GM18519 (cell line): Measurements from ENCODE around the gene TEKT3.

ENCODE experiments used
- ATAC-seq: cut with Tn5 transposase; IDR thresholded peaks from one replicate; pipeline ENCODE4 v1.9.1; 2021; ENCODE audit warnings: mild to moderate bottlenecking, moderate library complexity; ENCODE audit not compliant: unreplicated experiment, low FRiP score

TEKT3 gene

GRCh38 chr17:15268461-15268860, 72.9 kb downstream of the TEKT3 start:
- no peak for ATAC-seq

DNA sequence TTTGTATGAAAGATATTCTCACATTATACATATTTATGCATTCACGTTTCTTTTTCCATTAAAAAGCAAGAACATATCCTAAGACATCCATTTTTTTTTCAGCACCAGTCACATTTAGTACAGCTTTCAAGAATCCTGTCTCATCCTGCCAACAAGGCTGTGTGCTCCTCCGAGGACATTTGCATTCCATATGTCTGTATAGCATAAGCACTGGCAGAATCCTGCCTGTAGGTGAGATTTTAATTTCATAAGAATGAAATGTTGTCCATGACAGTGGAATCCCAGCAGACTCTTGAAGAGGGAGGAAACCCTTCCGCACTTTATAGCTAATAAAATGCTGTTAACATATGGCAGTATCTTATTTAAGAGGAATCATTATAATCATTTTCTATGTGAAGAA, 73.4 kb downstream of the TEKT3 start:
- no peak for ATAC-seq

DNA sequence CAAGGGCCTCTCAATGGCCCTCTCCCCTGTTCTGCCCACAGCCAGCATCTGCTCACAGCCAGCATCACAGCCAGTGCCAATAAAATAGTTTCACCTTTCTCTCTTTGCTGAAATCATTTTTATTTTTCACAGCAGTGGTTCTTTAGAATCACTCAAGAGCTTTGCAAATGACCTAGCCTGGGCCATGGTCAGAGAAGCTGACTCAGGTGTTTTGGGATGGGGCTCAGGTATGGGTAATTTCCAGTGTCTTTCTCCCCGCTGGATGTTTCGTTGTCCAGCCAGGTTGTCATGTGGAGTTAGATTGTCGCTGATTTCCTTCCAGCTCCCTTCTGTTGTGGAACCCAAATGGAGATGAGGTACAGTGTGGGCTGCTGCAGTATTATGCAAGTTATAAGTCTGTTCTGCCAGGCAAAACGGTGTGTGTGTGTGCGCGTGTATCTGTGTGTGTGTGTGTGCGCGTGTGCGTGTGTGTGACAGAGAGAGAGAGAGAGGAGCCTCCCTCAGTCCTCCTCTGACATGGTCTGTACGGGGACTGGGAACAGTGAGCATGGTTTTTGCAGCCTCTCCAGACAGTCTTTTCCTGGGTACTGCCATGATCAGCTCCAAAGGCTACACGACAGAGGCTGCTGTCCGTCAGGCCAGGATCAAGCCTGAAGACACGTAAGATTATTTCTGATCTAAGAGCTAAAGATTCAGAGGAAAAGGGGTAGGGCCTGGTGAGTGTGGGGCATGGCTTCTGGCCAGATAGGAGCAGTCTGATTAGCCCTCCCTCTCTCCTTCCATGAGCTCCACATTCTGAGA, 74.9 kb downstream of the TEKT3 start:
- no peak for ATAC-seq

DNA sequence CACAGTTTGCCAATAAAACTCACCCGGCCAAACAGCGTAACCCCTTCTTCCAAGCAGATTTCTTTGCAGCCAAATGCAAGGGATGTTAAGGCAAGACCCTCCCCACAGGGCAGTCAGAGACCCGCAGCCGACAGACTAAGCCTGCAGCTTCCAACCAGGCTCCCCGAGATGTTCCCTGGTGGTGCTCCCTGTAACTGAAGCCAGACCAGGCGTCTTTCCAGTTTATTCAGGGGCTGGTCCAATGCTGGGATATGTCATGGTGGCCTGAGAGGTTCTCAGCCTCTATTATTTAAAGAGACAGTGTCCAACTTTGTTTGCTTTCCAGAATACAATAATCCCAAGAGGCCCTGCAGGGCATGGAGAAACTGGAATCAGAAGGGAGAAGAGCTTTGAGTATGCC, 76.3 kb downstream of the TEKT3 start, which contains the start of gene PMP22:
Gene PMP22 (minus strand): TSS at position 196 of the 400 bp plus-strand sequence. CDS start 4,599 bp downstream, outside the sequence.
- ATAC-seq: no peak

- ATAC-seq: no peak
Measured at GRCh38 chr17:15264542-15264941, 76.9 kb downstream of the TEKT3 start.

- ATAC-seq: no peak
Measured at GRCh38 chr17:15263680-15264079, 77.7 kb downstream of the TEKT3 start.

DNA sequence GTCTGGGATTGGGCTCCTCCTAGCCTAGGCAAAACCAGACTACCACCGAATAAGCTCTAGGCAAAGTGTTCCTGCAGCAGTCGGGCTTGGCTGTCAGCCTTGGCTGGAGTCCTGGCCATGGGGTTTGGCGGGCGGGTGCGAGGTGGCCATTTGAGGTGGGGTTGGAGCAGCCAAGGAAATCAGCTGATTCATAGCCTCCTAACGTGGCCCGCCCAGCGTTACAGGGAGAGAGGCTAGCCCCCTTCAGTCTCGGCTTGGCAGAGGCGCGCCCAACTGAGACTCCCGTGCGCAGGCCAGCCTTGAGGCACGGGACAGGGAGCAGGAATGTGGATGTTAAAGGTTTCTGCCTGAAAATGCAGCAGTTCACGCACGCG, 78.2 kb downstream of the TEKT3 start:
- no peak for ATAC-seq

DNA sequence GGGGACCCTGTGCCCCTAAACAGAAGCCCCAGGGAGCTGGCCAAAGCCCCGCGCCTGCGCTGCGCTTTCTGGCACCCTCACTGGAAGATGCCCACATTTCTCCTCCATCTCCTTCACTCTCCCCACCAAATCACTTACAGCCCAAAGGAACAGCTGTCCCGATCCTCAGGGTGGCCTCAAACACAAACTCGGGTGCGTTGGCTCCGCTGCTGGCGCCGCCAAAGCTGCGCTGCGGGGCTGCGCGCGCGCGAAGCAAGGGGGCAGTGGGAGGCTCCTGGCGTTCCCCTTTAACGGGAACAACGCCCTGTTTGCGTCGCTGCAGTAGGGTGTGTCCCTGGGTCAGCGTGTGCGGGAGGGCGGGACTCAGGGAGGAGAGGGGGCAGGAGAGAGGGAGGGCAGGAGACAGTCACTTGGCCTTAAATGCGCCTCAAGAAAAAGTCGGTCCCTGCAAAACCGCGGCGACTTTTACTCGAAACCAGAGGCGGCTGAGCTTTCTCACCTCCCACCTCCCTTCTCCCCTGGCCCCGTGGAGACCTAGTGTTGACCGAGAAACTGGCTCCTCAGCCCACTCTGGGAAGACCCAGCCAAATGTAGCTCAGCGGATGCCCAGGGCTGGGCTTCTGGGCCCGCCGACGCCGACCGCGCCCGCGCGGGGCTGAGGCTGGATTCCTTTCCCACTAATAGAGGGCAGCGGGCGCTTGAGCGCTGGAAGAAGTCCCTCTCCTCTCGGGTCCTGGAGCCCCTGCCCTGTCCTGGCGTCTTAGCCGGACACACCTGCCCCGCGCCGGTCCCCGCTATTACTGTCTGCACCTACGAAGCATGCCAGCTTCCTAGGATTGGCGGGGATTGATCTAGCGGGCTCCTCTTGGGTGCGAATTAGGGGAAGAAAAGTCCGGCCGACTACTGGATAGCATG, 78.8 kb downstream of the TEKT3 start:
- ATAC-seq: no peak

DNA sequence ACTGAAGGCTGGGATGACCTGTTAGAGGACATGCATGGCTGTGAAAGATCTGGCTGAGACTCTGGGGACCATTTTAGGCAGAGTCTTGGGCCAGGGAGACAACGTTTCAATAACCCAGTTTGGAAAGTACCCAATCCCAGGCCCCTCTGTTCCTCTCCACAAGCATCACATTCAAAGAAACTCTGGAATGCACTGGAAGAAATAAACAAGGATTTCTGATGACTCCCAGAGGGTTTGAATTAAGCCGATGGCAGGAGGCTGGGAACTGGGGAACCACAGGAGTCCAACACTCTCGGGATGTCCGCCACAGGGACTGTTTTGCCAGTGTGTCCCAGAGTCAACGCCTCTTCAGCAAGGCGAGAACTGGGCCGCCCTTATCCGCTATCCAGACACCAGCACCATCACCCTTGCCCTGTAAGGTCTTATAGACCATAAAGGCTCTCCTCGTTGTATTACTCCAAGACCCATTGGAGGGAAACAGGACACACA, 79.6 kb downstream of the TEKT3 start:
- no peak for ATAC-seq

GRCh38 chr17:15261258-15261801, 80.1 kb downstream of the TEKT3 start:
- ATAC-seq: no peak

DNA sequence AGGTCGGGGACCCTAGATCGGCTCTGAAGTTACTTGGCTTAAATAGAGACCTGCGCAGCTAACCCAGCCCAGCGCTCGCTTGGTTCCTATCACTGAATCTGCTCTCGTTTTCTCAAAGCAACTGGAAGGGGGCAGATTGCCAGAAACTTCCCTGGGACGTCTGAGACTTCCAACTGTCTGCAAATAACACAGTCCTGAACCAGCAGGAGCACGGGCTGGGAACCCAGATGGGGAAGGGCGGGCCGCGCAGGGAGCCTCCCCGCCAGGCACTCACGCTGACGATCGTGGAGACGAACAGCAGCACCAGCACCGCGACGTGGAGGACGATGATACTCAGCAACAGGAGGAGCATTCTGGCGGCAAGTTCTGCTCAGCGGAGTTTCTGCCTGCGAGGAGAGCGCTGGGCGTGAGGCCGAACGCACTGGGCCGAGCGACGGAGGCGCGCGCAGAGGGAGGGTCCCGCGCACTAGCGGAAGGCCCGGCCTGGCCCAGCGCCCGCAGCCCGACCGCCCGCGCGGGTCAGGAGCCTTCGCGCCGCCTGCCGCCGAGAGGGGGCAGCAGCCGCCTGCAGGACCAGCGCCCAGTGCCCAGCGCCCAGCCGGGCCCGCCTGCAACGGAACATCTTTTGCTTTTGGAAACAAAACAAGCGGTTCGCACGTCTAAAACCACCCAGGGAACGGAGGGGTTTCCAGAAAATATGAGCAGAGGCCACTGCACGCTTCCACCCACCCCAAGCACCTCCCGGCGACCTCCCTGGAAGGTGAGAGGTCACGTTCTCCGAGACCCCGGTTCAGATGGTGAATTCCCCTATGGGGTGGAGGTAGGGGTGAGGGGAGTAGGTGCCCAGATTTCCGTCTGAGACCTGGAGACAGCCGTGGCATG, 80.8 kb downstream of the TEKT3 start:
- no peak for ATAC-seq

DNA sequence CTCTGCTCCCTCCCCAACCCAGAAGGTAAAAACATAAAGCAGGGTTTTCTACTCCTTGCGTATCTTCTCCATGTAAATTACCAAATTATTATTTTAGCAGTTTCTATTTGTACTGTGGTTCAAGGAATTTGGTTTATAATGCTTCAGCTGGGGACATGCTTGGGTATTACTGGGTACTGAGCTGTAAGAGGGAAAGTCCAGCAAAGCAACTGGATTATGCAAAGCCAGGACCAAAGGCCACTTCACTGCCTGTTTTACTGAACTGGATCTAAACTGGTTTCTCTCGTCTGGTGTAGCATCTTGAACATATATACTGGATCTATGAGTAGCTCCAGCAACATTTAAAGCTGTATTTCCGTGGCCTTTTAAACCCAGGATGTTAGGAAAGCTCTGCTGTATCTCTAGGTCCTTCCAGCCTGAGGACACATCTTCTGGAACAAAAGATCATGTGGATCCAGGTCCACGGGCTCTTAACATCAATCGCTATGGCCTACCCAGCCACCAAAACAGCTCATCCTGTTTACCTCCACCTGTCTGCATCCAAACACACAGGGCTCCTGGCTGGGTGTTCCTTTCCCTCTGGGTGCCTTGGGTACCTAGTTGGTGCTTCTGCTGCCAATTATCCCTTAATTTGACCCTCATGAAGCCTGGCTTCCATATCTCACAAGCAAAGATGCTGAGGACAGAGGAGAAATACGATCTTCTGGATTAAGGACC, 83.4 kb downstream of the TEKT3 start:
- no peak for ATAC-seq

DNA sequence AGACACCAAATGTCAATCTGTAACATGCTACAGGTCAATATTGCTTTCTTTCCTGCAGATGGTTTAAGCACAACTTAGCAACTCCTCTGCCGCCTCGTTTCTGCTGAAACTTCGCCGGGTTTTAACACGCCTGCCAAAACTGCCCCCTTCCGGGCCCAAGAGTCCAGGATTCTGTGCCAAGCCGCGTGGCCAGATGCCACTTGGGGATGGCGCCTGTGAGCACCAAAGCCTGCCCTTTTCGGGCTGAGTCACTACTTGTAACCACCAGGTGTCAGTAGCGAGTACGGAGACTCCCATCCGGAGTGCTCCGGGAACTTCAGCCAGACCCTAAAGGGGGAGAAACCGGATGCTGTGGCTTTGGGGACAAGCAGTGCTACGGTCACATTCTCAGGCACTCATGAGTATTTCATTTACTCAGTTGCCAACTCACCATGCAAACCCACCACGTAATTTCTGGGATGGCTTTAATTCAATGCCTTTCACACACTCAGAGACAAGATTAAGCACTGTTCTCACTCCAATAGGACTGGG, 84.1 kb downstream of the TEKT3 start:
- ATAC-seq: no peak

- ATAC-seq: no peak
Measured at GRCh38 chr17:15256689-15257088, 84.7 kb downstream of the TEKT3 start.

DNA sequence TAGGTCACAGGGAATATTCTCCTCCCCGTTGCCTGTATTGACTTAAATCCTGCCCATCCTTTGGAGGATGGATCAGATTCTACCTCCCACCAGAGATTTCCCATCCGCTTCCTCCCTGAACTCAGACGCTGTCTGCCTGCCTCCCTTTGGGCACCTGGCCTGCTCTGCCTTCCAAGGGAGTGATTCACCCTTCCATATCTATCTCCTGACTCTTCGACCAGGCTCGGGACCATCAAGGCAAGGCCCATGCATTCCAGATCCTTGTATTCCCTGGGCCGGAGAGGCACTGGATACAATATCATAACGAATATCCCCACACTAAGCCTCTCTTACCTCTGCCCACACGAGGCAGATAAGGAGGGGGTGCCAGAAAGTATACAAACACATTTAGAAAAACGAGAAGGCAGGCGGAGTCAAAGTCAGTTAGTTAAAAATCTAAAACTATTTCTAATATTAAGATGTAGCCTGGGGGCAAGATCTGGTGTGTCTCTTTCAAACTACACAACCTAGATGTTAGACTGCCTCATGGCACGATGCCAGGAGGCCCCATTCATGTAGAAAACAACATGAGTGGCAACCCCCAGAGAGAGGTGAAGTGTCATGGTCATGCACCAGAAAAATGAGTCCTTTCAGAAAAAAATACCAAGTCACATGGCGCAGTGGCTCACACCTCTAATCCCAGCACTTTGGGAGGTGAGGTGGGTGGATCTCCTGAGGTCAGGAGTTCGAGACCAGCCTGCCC, 85.5 kb downstream of the TEKT3 start:
- ATAC-seq: no peak
